ENCODE measurements around the gene FAM89B.

Gene FAM89B

DNA sequence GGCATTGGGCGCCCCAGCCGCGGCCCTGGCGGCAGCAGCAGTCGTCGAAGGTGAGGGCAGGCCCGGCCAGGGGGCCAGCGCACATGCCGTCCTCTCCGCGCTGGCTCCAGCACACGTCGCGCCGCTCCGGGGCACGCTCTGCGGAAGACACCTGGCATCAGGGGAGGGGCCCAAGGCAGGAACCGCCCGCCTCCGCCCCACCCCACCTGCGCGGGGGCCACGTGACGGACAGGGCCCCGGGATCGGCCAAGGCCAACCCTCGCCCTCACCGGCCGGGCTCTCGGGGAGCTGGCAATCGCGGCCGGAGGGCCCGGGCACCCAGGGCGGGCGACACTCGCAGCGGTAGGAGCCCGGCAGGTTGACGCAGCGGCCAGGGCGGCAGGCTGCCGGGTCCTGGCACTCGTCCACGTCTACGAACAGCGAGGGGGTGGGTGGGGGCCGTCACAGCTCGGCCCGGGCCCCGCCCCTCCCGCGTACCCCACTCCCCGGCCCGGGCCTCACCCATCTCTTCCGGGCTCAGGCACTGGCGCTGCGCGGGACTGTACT, 32.5 kb upstream of the FAM89B start:
- DNase-seq = no peak

DNA sequence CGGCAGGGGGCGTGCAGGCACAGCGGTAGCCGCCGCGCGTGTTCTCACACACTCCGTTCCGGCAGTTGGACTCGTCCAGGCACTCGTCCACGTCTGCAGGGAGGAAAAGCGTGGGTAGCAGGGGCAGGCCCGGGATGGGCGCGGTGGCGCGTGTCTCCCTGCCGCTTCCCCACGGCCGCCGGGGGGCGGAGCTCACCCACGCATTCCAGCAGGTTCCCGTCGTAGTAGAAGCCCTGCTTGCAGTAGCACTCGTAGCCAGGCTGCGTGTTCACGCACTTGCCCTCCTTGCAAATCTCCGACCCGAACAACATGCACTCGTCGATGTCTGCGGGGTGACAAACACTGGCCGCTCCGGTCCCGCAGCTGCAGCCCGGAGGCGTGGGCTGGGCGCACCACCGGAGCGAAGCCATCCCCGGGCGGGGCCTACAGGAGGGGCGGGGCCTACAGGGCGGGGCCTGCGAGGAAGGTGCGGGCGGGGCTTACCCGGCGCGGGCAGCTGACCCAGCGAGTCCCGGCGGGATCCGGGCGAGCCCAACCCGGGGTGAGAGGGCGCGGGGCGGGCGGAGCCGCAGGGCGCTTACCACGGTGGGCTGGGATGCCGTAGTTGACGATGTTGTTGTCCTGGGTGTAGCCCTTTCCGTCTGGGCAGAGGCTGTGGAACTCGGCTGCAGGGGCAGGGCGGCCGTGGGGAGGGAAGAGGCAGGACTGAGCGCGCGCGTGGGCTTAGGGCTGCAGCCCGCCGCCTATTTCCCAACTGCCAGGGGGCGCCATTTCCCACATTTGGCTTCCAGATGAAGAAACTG, 31.8 kb upstream of the FAM89B start:
- peak; percentile 87 for DNase-seq

DNA sequence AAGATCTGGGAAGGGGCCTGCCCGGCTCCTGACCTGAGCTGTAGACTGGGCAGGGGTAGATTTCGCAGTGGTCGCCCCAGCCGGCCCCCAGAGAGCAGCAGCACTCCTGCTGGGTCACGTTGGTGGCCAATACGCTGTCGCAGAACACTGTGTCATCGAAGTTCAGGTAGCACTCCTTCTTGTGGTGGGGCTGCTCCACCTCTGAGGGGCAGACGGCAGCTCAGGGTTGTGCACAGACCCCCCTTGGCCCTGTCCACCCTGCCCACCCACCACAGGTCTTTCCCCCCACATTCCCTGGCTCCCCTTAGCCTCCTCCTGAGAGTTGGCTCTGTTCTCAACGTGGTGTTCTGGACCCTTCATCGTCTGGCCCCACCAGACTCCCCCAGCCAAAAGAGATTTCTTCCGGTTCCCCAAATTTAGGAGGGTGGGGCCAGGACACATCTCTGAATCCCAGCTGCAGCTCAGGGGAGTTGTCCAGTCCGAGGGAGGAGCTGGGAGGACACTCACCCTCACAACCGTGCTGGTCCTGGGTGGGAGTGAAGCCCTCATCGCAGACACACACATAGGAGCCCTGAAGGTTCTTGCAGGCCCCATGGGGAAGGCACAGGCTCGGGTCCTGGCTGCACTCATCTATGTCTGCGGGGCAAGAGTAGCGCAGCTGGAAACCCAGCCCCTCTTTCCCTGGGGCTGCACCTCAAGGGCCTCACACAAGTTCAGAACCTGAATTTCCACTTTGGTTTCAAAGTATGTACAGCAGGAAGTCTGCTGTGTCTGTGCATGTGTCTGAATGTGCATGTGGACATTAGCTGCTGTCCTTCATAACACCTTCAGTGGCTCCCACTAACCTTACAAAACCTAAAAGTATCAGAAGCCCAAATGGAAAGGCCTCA, 31.0 kb upstream of the FAM89B start:
- DNase-seq = no peak

DNA sequence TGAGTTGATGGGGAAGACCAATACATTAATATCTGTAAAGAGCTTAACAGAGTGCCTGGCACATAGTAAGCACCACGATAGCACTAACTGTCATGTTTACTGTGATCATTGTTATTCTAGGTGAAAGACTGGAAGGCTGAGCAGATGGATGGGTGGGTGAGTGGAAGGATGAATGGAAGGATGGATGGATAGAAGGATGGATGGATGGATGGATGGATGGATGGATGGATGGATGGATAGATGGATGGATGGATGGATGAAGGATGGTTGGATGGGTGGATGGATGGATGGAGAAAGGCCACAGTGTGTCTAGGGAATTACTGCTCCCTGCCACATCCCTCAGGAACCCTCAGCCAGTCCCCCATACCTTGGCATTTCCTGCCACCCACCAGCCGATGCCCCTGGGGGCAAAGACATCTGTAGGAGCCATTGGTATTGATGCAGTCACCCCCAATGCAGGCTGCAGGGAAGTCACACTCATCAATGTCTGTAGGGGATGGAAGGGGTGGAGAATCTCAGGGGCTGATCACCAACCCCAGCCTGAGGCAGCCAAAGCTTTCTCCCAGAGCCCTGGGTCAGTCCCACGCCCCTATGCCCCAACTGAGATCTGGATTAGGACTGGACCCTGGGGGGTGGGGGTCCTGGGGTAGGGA, 29.5 kb upstream of the FAM89B start:
- no peak for DNase-seq

DNA sequence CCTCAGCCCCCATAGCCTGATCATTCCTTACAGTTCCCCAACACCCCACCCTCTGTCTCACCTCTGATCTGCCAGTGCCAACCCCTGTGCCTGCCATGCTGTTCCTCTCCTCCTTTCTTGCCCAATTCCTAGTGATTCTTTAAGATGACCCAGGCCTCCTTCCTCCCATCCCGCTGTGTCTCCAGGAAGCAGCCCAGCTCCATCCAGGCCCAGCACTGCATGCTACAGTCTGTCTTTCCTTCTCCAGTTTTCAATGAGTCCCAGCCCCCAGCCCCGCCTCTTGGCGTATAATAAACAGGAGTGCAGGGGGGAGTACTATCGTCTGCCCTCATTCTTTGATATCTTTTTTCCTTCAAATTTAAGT, 26.5 kb upstream of the FAM89B start:
- no peak for DNase-seq

DNA sequence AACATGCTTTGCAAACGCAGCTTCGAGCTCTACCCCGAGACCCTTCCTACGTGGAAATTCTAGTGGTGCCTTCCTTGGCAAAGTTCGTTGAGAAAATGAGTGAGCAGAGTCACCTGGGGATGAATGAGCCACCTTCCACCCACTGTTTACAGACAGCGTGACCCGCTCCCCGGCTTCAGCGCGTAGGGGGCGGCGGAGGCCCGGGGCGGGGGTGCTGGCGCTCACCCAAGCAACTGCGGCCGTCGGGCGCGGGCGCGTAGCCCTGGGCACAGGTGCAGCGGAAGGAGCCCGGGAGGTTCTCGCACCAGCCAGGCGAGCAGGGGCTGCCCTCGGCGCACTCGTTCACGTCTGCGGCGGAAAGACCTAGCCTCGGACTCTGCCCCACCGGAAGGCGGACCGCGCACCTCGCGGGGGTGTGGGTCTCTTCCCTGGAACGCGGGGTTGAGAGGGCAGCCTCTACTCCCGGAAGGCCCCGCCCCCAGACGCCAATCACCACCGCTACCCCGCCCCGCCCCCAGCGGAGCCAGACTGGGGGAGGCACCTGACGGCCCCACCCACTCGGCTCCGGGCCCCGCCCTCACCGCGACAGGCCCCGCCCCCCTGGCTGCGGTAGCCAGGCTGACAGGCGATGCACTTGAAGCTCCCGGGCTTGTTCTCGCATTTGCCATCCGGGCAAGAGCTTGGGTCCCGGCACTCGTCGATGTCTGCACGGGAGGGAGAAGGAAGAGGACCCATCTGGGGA, 25.9 kb upstream of the FAM89B start:
- DNase-seq = peak; percentile 99

DNA sequence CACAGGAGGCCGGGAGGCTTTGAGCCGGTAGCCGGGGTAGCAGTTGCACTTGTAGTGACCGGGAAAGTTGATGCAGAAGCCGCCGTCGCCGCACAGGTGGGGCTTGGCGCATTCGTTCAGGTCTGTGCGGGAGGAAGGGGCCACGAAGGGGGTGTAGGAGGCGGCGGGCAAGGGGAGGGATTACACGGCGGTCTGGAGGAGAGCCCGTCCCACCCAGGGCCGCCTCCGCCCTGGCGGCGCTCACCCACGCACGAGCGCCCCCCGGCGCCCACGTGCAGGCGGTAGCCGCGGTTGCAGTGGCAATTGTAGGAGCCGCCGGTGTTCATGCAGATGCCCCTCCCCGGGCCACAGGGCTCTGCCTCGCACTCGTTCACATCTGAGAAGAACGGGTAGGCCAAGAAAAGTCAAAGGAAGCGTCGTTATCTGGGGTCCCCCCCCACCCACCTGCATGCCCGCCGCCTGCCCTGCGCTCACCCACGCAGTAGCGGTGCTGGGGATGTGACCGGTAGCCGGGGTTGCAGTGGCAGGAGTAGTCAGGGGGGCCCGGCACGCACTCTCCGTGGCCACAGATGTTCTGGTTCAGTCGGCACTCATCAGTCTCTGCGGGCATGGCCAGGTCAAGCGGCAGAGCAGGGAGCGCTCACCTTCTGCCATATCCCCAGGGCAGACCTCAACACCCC, 24.8 kb upstream of the FAM89B start:
- peak; percentile 25 for DNase-seq

DNA sequence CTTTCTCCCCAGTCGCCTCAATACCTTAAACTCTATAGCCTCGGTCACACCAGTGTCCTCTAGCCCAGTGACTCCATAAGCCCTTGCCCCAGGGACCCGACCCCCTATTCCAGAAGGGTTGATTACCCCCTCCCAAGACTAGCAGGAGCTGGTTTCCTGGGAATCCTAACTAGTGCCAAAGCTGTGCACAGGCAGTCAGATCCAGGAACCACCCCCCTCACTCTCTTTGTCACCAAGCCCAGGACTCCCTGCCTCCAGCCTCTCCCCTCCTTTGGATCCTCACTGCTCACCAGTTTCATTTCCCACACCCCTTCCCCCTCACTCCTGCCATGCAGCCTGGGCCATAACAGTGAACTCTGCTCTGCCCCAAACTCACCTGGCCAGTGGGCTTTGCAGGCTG, 23.9 kb upstream of the FAM89B start:
- no peak for DNase-seq

DNA sequence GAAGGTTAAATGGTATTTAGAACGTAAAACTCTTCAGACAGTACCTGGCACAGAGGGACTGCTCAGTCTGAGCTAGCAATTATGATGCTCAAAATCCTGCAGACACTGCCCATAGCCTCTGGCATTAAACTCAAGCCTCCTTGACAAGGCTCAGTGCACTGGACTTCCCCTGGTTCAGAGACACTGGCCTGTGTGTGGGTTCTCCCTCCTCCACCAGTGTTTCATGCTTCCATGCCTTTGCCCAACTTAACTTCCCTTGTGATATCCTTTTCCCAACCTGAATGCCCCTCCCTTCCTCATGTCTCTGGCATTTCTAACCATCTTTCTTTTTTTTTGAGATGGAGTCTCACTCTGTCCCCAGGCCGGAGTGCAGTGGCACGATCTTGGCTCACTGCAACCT, 23.2 kb upstream of the FAM89B start:
- no peak for DNase-seq

DNA sequence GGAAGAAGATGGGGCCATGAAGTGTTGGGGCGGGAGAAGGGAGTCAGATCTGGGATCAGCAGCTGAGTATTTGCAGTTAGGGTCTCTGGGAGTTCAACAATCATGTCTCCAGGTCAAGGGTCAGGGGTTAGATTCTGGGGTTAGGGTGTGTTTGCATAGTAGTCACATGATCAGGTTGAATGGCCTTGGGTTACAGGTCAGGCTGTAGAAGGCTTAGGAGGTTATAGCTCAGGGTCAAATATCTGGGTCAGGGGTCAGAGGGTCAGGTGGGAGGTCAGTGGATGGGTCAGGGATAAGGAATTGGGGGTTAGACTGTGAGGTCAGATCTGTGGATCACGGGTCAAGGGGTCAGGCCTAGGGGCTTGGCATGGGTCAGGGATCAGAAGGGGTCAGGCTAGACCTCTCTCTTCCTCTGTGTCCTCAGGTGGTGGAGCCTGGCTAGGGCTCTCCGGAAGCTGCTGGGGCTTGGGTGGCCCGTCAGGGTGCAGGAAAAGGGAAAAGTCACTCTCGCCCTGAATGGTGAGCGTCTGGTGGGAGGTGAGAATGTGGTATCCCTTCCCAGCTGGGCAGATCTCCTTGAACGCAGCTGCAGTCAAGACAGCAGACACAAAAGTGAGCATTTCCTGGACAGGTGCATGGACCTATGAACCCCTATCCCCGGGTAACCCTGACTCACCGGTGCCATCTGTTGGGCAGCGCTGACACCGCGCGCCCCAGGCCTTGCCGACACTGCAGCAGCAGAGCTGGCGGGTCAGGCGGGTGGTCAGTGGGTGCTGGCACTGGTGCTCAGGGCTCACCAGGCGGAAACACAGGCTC, 20.6 kb upstream of the FAM89B start:
- peak; percentile 64 for DNase-seq

DNA sequence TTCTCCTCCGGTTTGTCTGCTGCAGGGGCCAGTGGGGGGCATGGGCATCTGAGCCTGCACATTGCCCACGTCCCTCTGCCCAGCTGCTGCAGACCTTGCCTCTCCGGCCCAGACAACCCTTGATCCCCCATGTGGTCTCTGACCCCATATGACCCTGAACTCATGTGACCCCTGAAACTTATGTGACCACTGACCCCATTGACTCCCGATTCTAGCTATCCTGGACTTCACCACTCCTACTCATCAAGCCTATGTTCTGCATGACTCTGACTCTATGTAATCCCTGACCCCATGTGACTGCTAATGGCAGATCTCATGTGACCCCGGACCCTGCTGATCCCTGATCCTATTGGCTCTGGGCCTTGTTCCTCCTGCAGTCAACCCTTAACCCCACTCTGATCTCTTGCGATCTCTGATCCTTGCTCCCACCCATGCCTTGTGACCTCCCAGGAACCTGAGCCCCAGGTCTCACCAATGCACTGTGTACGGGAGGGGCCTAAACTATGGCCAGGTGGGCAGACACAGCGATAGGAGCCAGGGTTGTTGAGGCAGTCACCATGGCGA, 19.9 kb upstream of the FAM89B start:
- no peak for DNase-seq

DNA sequence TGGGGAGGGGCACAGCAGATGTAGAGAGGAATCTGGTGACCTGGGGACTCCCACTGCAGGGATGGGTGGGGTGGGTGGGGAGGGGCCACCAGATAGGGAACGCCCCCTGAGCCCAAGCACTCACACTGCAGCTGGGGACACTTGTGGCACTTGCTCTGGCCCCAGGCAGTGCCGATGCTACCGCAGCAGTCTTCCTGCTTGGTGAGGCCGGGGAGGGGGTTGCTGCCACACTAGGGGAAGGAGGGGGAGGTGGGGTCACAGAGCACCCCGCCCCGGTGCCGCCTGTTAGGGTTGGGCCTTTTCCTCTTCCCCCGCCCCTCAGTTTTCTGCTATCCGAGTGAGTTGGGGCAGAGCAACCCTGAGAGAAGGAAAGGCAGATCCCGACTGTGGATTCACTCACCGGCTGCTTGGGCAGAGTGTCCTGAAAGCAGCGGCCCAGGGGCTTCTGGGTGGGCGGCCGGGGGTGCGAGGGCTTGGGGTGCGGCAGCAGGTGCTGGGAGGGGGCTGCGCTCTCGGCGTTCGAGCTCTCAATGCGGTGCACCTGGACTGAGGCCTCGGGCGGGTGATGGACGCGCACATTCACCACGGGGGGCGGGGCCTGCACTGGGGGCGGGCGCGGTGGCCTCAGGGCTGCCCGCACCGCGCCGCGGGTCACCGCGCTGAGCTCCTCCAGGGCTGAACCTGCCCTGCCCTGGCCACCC, 18.9 kb upstream of the FAM89B start:
- DNase-seq = peak; percentile 74

DNA sequence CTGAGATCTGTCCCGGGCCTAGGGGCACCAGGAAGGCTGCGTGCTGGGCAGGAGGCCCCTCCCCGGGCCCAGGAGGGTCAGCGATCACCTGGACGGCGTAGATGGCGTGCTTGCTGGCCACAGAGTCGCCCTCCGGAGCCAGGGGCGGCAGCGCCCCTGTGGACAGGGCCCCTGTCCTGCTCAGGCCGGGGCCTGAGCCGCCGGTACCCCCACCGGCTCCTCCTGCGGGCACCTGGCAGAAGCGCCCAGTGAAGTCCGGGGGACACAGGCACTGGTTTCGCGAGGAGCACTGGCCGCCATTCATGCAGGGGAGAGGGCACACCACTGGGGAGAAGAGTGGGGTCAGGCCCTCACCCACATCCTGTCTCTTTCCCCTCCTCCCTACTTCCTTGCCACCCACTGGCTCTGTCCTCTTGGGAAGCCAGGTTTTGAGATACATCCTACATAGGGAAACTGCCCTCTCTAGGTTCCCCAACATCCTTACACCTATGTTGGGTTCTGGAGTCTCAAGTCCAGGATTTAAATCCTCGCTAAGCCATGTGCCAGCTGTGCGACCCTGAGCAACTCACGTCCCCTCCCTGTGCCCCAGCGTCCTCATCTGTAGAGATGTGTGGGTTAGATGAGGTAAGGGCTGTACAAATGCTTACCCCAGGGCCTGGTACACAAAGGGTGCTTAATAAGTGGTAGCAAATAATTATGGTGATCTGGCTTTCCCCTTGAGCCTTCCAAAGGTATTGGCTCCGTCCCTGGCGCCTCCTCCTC, 18.1 kb upstream of the FAM89B start:
- DNase-seq = no peak

DNA sequence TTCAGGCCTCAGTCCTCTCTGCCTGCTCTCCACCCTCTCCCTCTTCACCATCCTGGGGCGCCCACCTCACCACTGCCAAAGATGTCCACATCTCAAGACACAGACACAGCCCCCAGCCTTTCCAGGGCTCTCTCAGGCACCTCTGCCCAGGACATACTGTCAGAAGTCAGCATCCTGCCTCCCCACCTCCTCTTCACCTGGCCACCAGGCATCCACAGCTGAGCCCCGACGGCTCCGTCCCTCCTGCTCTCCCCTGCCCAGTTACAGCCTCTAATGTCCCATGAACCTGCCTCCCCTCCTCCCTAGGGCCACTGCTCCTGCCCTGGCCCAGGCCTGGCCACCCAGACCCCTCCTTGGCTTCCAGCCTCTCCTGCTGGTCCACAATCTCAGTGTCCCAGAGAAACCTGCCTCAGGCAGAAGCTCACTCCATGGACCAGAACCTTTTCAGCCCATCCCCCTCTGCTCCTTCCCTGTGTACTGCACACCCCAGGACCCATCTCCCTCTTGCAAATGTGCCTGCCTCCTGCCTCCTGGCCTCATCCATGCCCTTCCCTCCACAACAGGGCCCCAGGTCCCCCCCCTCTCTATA, 17.4 kb upstream of the FAM89B start:
- no peak for DNase-seq

DNA sequence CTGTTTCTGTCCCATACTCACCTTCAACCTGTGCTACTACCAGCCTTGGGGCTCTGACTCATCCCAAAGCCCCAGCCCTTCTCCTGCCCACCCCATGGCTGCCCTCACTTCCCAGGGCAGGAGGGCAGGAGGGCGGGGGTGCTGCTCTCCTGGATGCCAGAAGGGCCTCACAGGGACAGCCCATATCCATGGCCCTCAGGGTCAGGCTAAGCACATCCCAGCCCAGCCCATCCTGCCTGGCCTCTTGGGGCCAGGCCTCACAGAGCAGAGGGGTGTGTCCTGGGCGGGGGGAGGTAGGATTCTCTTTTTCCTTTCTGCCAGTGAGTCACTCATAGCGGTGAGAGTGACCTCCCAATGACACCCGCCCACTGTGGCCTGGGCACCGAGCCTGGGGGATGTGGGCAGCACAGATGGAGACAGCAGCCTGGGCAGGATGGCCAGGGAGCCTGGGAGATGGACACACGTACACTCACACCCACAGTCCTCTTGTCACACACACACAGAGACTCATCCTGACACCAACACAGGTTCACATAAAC, 16.6 kb upstream of the FAM89B start:
- DNase-seq = no peak

DNA sequence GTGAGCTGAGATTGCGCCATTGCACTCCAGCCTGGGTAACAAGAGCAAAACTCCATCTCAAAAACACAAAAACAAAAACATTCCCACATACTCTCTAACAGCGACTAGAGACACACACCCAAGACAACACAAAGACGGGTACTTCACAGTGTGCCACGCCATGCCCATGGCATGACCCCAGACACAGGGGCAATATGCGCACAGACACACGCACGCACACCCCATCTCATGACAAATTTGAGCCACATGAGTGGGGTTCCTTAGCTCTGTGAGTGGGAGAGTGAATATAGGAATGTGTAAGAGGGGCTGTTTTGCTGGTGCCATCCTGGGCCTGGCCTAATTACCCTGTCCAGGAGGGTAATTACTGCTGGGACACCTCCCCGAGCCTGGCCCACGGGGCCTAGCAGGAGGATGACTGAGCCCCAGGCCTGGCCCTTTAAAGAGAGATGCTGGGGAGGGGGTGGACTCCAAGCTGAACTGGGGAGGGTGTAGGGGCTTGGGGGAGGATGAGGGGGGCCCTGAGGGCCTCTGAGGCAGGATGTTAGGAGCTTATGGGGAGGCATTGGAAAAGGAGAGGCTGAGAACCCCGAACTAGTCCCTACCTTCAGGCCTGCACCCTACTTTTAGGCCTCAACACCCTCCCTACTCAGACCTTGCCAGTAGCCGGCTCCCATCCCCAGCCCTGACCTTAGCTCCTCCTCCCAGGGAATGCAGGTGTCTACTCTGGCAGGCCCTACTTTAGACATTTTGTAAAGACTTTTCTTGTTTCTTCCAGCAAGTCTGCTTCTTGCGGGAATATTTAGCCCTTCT, 15.7 kb upstream of the FAM89B start:
- DNase-seq = no peak

DNA sequence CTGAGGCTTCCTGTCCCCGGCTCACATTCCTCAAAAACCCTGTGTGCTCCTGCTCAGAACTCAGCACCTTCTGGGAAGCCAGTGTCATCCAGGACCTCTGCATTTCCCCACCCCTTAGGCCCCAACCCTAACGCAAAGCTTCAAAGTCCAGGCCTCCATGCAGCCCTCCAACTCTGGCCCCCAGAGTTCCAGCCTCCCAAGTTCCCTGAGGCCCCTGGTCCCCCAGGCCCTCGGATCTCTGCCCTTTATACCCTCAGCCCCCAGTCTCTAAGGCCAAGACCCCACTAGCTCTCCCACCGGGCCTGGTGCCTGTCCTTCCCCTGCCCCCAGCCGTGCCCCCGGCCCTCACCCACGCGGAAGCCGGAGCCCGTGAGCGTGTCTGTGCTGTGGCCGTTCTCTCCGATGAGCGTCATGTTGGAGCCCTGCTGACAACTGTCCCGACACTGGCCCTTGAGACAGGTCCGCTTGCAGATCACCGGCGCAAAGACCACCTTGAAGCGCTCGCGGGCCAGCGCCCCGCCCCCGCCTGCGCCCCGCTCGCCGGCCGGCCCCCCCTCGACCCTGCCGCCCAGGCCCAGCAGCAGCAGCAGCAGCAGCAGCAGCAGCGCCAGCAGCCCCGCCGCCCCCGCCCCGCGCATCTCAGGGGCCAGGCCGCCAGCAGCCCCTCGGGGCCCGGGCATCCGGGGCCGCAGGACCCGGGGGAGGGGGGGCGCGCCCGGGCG, 14.9 kb upstream of the FAM89B start:
- DNase-seq = no peak
